ENCODE results near the gene RHBDL2. TPM values are rescaled to one million over a fixed set of nuclear protein-coding genes. Genes with fewer than 3 reads are reported as not detected.

The RHBDL2 gene
- total and polyA plus RNA-seq, 2 of the 13 experiments (the other 11 are each of a cell fraction or from before 2014, with no cell fraction given), result 3.3 to 5.4 TPM

DNA sequence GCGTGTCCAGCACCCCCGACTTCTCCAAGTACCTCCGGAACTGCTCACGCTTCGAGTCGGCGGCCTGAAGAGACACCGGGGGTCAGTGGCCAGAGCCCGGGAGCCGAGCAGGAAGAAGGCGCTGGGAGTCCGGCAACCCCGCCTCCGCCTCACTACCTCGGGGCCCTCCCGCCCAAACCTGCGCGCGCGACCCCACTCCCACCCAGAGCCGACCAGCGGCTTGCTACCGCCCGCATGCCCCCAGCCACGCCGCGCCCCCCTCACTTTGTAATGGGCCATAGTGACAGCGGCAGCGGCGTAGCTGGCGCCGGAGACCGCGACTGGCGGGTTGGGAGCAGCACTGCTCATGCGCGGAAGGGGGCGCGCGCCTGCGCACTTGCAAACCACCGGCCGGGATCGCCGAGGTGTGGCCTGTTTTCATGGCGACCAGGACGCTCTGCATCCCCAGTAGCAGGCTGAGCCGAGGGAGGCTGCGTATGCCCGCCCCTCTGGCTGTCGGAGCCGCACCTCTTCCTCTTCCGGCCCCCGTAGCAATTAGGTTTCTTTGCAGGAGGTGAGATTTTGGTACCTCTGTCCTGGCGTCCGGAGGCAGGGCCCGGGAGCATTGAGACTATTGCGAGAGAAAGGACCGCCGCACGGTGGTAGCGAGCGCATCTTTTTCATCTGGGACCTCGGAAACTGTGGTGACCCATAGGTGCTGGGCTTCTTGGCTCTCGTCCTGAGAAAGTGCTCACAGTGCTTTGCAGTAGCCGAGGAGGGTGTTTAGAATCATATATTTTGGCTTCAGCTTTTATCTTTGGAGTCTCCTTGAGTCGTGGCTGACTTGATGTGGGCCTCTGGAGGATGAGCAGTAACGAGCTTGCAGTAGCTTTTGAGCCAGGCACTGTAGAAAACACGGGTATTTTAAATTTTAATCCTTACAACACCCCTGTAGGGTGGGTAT lies 68.3 kb downstream of the RHBDL2 start, which contains the start of gene MYCBP (continued):
- TF ChIP-seq, protein P1, sequence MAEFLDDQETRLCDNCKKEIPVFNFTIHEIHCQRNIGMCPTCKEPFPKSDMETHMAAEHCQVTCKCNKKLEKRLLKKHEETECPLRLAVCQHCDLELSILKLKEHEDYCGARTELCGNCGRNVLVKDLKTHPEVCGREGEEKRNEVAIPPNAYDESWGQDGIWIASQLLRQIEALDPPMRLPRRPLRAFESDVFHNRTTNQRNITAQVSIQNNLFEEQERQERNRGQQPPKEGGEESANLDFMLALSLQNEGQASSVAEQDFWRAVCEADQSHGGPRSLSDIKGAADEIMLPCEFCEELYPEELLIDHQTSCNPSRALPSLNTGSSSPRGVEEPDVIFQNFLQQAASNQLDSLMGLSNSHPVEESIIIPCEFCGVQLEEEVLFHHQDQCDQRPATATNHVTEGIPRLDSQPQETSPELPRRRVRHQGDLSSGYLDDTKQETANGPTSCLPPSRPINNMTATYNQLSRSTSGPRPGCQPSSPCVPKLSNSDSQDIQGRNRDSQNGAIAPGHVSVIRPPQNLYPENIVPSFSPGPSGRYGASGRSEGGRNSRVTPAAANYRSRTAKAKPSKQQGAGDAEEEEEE (CRISPR knock-in tag; IDR thresholded peaks at IDR 0.05; ENCODE audit: borderline replicate concordance), result no peak
- TF ChIP-seq THYN1 (CRISPR knock-in tag; IDR thresholded peaks at IDR 0.05; ENCODE audit: borderline replicate concordance, low read depth) (no peak), SAP130 (CRISPR knock-in tag; IDR thresholded peaks at IDR 0.05; ENCODE audit: low read depth) (peak; percentile 95), ZKSCAN1 (IDR thresholded peaks at IDR 0.05; ENCODE audit: low read length) (no peak), ZNF616 (CRISPR knock-in tag; IDR thresholded peaks at IDR 0.05; ENCODE audit: low read depth) (peak; percentile 26; the same call in 1 of the 2 replicates), ZUFSP (CRISPR knock-in tag; IDR thresholded peaks at IDR 0.05; ENCODE audit: borderline replicate concordance) (no peak), HMGA1 (CRISPR knock-in tag; conservative IDR thresholded peaks at IDR 0.05) (no peak), DNMT3B (CRISPR knock-in tag; conservative IDR thresholded peaks at IDR 0.05) (no peak), TBX3 (IDR thresholded peaks at IDR 0.05; ENCODE audit: borderline replicate concordance) (no peak), ZNF614 (CRISPR knock-in tag; IDR thresholded peaks at IDR 0.05; ENCODE audit: borderline replicate concordance) (0 out of 2 replicates have a peak, but pooled peaks have one; percentile 39), FOXP1 (IDR thresholded peaks at IDR 0.05) (no peak), FOXP1 (CRISPR knock-in tag; IDR thresholded peaks at IDR 0.05) (no peak), PTBP1 (IDR thresholded peaks at IDR 0.05; ENCODE audit: low read depth, low read length, poor library complexity, severe bottlenecking) (no peak), NFE2L1 (CRISPR knock-in tag; IDR thresholded peaks at IDR 0.05; ENCODE audit: borderline replicate concordance) (no peak), GTF2F1 (IDR thresholded peaks at IDR 0.05; ENCODE audit: low read length) (no peak), GATAD2A (CRISPR knock-in tag; IDR thresholded peaks at IDR 0.05) (no peak), KMT2B (CRISPR knock-in tag; IDR thresholded peaks at IDR 0.05) (peak; percentile 82), TARDBP (CRISPR knock-in tag; IDR thresholded peaks at IDR 0.05) (peak; percentile 38), ZBTB20 (CRISPR knock-in tag; IDR thresholded peaks at IDR 0.05; ENCODE audit: borderline replicate concordance, low read depth) (no peak), SMARCE1 (IDR thresholded peaks at IDR 0.05; ENCODE audit: borderline replicate concordance) (no peak), TEAD3 (CRISPR knock-in tag; optimal IDR thresholded peaks at IDR 0.05; ENCODE audit: borderline replicate concordance) (no peak), SIN3A (IDR thresholded peaks at IDR 0.05; ENCODE audit: borderline replicate concordance, low read depth, low read length) (peak; percentile 44; the same call in 1 of the 2 replicates), SSRP1 (CRISPR knock-in tag; IDR thresholded peaks at IDR 0.05) (no peak), ZNF234 (CRISPR knock-in tag; conservative IDR thresholded peaks at IDR 0.05) (no peak)
- TF ChIP-seq, protein P2, sequence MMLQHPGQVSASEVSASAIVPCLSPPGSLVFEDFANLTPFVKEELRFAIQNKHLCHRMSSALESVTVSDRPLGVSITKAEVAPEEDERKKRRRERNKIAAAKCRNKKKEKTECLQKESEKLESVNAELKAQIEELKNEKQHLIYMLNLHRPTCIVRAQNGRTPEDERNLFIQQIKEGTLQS (CRISPR knock-in tag; IDR thresholded peaks at IDR 0.05), result no peak
- TF ChIP-seq, protein P3, sequence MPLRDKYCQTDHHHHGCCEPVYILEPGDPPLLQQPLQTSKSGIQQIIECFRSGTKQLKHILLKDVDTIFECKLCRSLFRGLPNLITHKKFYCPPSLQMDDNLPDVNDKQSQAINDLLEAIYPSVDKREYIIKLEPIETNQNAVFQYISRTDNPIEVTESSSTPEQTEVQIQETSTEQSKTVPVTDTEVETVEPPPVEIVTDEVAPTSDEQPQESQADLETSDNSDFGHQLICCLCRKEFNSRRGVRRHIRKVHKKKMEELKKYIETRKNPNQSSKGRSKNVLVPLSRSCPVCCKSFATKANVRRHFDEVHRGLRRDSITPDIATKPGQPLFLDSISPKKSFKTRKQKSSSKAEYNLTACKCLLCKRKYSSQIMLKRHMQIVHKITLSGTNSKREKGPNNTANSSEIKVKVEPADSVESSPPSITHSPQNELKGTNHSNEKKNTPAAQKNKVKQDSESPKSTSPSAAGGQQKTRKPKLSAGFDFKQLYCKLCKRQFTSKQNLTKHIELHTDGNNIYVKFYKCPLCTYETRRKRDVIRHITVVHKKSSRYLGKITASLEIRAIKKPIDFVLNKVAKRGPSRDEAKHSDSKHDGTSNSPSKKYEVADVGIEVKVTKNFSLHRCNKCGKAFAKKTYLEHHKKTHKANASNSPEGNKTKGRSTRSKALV (CRISPR knock-in tag; IDR thresholded peaks at IDR 0.05), result 0 out of 2 replicates have a peak, but pooled peaks have one; percentile 36
